Lower lobe of right lung (tissue), 2 donors: ENCODE results near the gene TIMM8A. TPM values are rescaled to one million over a fixed set of nuclear protein-coding genes. Genes with fewer than 3 reads are reported as not detected.

Experiments used
- ATAC-seq, 2 donors: fragments of 200-7000 bp; cut with Tn5 transposase; one replicate each; pipeline ENCODE4 v1.9.1; 2020 to 2022; ENCODE audit warnings: mild to moderate bottlenecking in 2 of 2, moderate library complexity in 2 of 2
- DNase-seq: peaks from one replicate; pipeline ENCODE4 v3.0.0-alpha.2; 2020
- H3K27ac ChIP-seq: fragments of 200-600 bp; one replicate; pipeline ENCODE4 v1.8.0; 2022
- H3K27me3 ChIP-seq: fragments of 200-600 bp; one replicate; pipeline ENCODE4 v1.8.0; 2022; ENCODE audit warnings: low read depth
- H3K36me3 ChIP-seq: fragments of 200-600 bp; one replicate; pipeline ENCODE4 v1.8.0; 2022; ENCODE audit warnings: mild to moderate bottlenecking
- H3K4me1 ChIP-seq: fragments of 200-600 bp; one replicate; pipeline ENCODE4 v1.8.0; 2022
- H3K4me3 ChIP-seq: fragments of 200-600 bp; one replicate; pipeline ENCODE4 v1.8.0; 2022; ENCODE audit warnings: mild to moderate bottlenecking
- H3K9me3 ChIP-seq: fragments of 200-600 bp; one replicate; pipeline ENCODE4 v1.8.0; 2022
- CTCF ChIP-seq: fragments of 200-600 bp; IDR thresholded peaks from one replicate; pipeline ENCODE4 v1.8.0; 2022; ENCODE audit warnings: antibody characterized with exemption, mild to moderate bottlenecking
- intact Hi-C: fragments of 100-400 bp; cut with DNase I; formaldehyde crosslinking; loops from one replicate; pipeline ENCODE4 v1.11.0; 2022
- total RNA-seq: library from RNA; stranded (reverse); fragmentation: NEBNext Ultra II Directional; extraction: Animal tissue kit (Norgen Biotek cat#: 25700); gene quantifications from one replicate; pipeline ENCODE4 v1.2.1, GENCODE V29; 2021
- donor health status: DM: no; HTN: yes; CAD: no; lungs with severe emphysema.

The TIMM8A gene
- total RNA-seq, 1 donor from 2014 or later, result 6.6 TPM

- no peaks in the 10 kb centered on the region for H3K4me1 ChIP-seq
- peaks cover 23% of the 10 kb centered on the region for H3K36me3 ChIP-seq
- no peaks in the 10 kb centered on the region for H3K9me3 ChIP-seq
- DNase-seq, result no peak
- no peaks in the 10 kb centered on the region for H3K27me3 ChIP-seq
- peak overlapping the region; percentile 64 for H3K4me3 ChIP-seq
- intact Hi-C loops, result no loop called here
- no peak for ATAC-seq
- no peak for TF ChIP-seq CTCF
- no peak overlapping the region for H3K27ac ChIP-seq
These were observed 43.3 kb upstream of the TIMM8A start for GRCh38 chrX:101391831-101392230.

GRCh38 chrX:101390664-101391525, 42.4 kb upstream of the TIMM8A start, which contains the start of gene RPL36A:
RPL36A (plus strand) TSS chrX:101391011; CDS start chrX:101391044, 33 bp downstream.
- ATAC-seq, result peak; percentile 98
- Histone ChIP-seq H3K27me3 (no peaks in the 10 kb centered on the region), H3K4me3 (peak within 1 kb of the TSS; percentile 64), H3K27ac (peak within 1 kb of the TSS; percentile 69), H3K9me3 (no peaks in the 10 kb centered on the region), H3K4me1 (no peaks in the 10 kb centered on the region), H3K36me3 (peaks cover 23% of the 10 kb centered on the region)
- DNase-seq, result peak; percentile 91
- intact Hi-C loops, result no loop called here
- TF ChIP-seq CTCF, result peak; percentile 65

- no peak for TF ChIP-seq CTCF
- peaks cover 13% of the 10 kb centered on the region for H3K36me3 ChIP-seq
- H3K9me3 ChIP-seq, result no peaks in the 10 kb centered on the region
- H3K27me3 ChIP-seq, result no peaks in the 10 kb centered on the region
- no peak overlapping the region for H3K27ac ChIP-seq
- no peak overlapping the region for H3K4me3 ChIP-seq
- intact Hi-C loops, result no loop called here
- DNase-seq (no peak), ATAC-seq (no peak)
- H3K4me1 ChIP-seq, result no peaks in the 10 kb centered on the region
These were observed 40.1 kb upstream of the TIMM8A start for GRCh38 chrX:101388604-101389003.

GRCh38 chrX:101386542-101386885, 38.0 kb upstream of the TIMM8A start:
- intact Hi-C loops, result no loop called here
- H3K27me3 ChIP-seq, result no peaks in the 10 kb centered on the region
- TF ChIP-seq CTCF, result no peak
- H3K4me1 ChIP-seq, result no peaks in the 10 kb centered on the region
- DNase-seq (no peak), ATAC-seq (no peak)
- no peaks in the 10 kb centered on the region for H3K9me3 ChIP-seq
- no peak overlapping the region for H3K4me3 ChIP-seq
- H3K27ac ChIP-seq, result peak overlapping the region; percentile 31
- H3K36me3 ChIP-seq, result no peaks in the 10 kb centered on the region

GRCh38 chrX:101385795-101386541, 37.4 kb upstream of the TIMM8A start, which contains the start of gene BTK:
BTK (minus strand) TSS chrX:101386191; CDS start chrX:101375284, 10,907 bp downstream.
- DNase-seq (peak; percentile 51), ATAC-seq (peak; percentile 51 to 76)
- H3K4me3 ChIP-seq, result peak within 1 kb of the TSS; percentile 35
- no peaks in the 10 kb centered on the region for H3K36me3 ChIP-seq
- H3K27ac ChIP-seq, result peak within 1 kb of the TSS; percentile 31
- intact Hi-C loops, result no loop called here
- H3K4me1 ChIP-seq, result no peaks in the 10 kb centered on the region
- H3K9me3 ChIP-seq, result no peaks in the 10 kb centered on the region
- H3K27me3 ChIP-seq, result no peaks in the 10 kb centered on the region
- no peak for TF ChIP-seq CTCF
